ENCODE results near the gene CRAT. TPM values are rescaled to one million over a fixed set of nuclear protein-coding genes. Genes with fewer than 3 reads are reported as not detected.
"Not testable (repeated sequence)": the region's sequence is repeated elsewhere in the genome, so short reads cannot be mapped to it uniquely, and the experiment has no call there.

The CRAT gene
- polyA plus RNA-seq, 1 experiment = 61.2 TPM

GRCh38 chr9:129135476-129135875, 24.9 kb upstream of the CRAT start:
- no peak for DNase-seq (ENCODE audit: low read depth)
- TF ChIP-seq CTCF (IDR thresholded peaks at IDR 0.05; ENCODE audit: insufficient read depth, low read depth, low read length) = no peak
- ChIA-PET CTCF (interaction anchor here (1.3 to 16.9 kb wide), 4 partner anchors 36 to 603 kb away, joined by 3 to 335 read pairs (median 130); partner anchors contain the start of genes C9orf50, IER5L and NTMT1), POLR2A (no interaction called here)
- H3K4me3 ChIP-seq (ENCODE audit: low read depth, low read length) = no peak overlapping the region
- H3K36me3 ChIP-seq (ENCODE audit: control insufficient read depth, insufficient read depth, low read length) = peaks cover 10% of the 10 kb centered on the region
- no peaks in the 10 kb centered on the region for H3K27me3 ChIP-seq (ENCODE audit: control insufficient read depth, insufficient read depth, low read length)

GRCh38 chr9:129133082-129133481, 22.5 kb upstream of the CRAT start:
- DNase-seq (ENCODE audit: low read depth) = no peak
- CTCF ChIA-PET = interaction anchor here (0.7 to 16.9 kb wide), 10 partner anchors 39 to 593 kb away, joined by 3 to 335 read pairs (median 12); partner anchors contain the start of genes C9orf50, IER5L and NTMT1
- Histone ChIP-seq H3K36me3 (ENCODE audit: control insufficient read depth, insufficient read depth, low read length) (peaks cover 10% of the 10 kb centered on the region), H3K4me3 (ENCODE audit: low read depth, low read length) (no peak overlapping the region), H3K27me3 (ENCODE audit: control insufficient read depth, insufficient read depth, low read length) (no peaks in the 10 kb centered on the region)
- POLR2A ChIA-PET = no interaction called here
- no peak for TF ChIP-seq CTCF (IDR thresholded peaks at IDR 0.05; ENCODE audit: insufficient read depth, low read depth, low read length)

GRCh38 chr9:129131300-129132145, 20.9 kb upstream of the CRAT start:
- CTCF ChIA-PET = interaction anchor here (0.6 to 16.9 kb wide), 38 partner anchors 10 to 656 kb away, joined by 3 to 335 read pairs (median 4); partner anchors contain the start of genes C9orf50, CRAT, IER5L and NTMT1
- DNase-seq (ENCODE audit: low read depth) = no peak
- Histone ChIP-seq H3K36me3 (ENCODE audit: control insufficient read depth, insufficient read depth, low read length) (peaks cover 9% of the 10 kb centered on the region), H3K4me3 (ENCODE audit: low read depth, low read length) (no peak overlapping the region), H3K27me3 (ENCODE audit: control insufficient read depth, insufficient read depth, low read length) (no peaks in the 10 kb centered on the region)
- peak; percentile 99 for TF ChIP-seq CTCF (IDR thresholded peaks at IDR 0.05; ENCODE audit: insufficient read depth, low read depth, low read length)
- POLR2A ChIA-PET = interaction anchor here (0.9 kb wide), 1 partner anchor 495 kb away, joined by 4 read pairs; no protein-coding TSS in a partner anchor

GRCh38 chr9:129130791-129131190, 20.2 kb upstream of the CRAT start:
- H3K36me3 ChIP-seq (ENCODE audit: control insufficient read depth, insufficient read depth, low read length) = peaks cover 9% of the 10 kb centered on the region
- DNase-seq (ENCODE audit: low read depth) = no peak
- ChIA-PET POLR2A (no interaction called here), CTCF (interaction anchor here (1.1 to 16.9 kb wide), 14 partner anchors 10 to 647 kb away, joined by 3 to 335 read pairs (median 17); partner anchors contain the start of genes C9orf50, CRAT, IER5L and NTMT1)
- H3K27me3 ChIP-seq (ENCODE audit: control insufficient read depth, insufficient read depth, low read length) = no peaks in the 10 kb centered on the region
- no peak for TF ChIP-seq CTCF (IDR thresholded peaks at IDR 0.05; ENCODE audit: insufficient read depth, low read depth, low read length)
- no peak overlapping the region for H3K4me3 ChIP-seq (ENCODE audit: low read depth, low read length)

- H3K36me3 ChIP-seq (ENCODE audit: control insufficient read depth, insufficient read depth, low read length); POLR2A ChIA-PET: not testable (repeated sequence)
- CTCF ChIA-PET = interaction anchor here (0.6 to 13.6 kb wide), 14 partner anchors 8 to 647 kb away, joined by 3 to 258 read pairs (median 6); partner anchors contain the start of genes C9orf50, CRAT, NTMT1 and PTPA
Measured at GRCh38 chr9:129130271-129130670, 19.7 kb upstream of the CRAT start.

More at GRCh38 chr9:129130271-129130670, 19.7 kb upstream of the CRAT start:
- not testable (repeated sequence) for DNase-seq (ENCODE audit: low read depth); H3K27me3 ChIP-seq (ENCODE audit: control insufficient read depth, insufficient read depth, low read length); H3K4me3 ChIP-seq (ENCODE audit: low read depth, low read length)

All from BJ (cell line).